SK-N-SH treated with all-trans-retinoic acid at 6 μM for 48 hours (cell line): ENCODE measurements around the gene TMPRSS4.

ENCODE experiments used
- RARB ChIP-seq: fragments of 250-450 bp; sonication (Bioruptor Pico); IDR thresholded peaks from 2 replicates; pipeline ENCODE4 v1.8.0; 2021; ENCODE audit warnings: mild to moderate bottlenecking, moderate library complexity
- ZFP30 ChIP-seq: fragments of 450-650 bp; formaldehyde crosslinking; IDR thresholded peaks from 2 replicates; pipeline ENCODE4 v1.5.0; 2022; ENCODE audit warnings: mild to moderate bottlenecking, moderate library complexity

DNA sequence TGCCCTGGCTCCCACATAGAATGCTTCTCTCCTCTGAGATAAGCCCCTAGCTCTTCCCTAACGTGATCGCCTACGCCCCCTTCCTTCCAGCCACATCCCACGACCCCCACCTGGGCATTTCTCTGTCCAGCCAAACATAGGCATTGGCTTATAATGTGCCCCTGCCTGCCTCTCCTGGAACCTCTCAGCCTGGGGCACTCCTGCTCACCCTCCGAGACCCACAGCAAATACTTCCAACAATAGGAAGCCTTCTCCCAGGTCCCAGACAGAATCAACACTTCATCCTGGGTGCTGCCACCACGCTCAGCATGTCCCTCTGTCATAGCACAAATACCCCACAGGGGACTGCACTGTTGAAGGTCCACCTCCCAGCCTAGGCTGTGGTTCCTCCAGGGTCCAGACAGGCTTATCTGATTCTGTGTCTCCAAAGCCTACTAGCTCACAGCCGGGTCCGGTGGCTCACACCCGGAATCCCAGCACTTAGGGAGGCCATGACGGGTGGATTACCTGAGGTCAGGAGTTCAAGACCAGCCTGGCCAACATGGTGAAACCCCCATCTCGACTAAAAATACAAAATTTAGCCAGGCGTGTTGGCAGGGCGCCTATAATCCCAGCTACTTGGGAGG is 24.2 kb upstream of the TMPRSS4 start:
- TF ChIP-seq RARB (CRISPR knock-in tag) (no peak), ZFP30 (no peak)
